Loucy (cell line): ENCODE measurements around the gene BCL11B.

ENCODE experiments used
- H2AFZ ChIP-seq: fragments of 200-600 bp; sonication (generic); 2 replicates; pipeline ENCODE4 v1.6.0; 2016; ENCODE audit warnings: antibody characterized with exemption, mild to moderate bottlenecking, low read length, moderate library complexity
- H3F3A ChIP-seq: fragments of 200-600 bp; 2 replicates; pipeline ENCODE4 v1.6.0; 2016; ENCODE audit warnings: antibody characterized with exemption, low read depth, mild to moderate bottlenecking
- H3K27me3 ChIP-seq: fragments of 200-600 bp; sonication (generic); 2 replicates; pipeline ENCODE4 v1.6.1; 2014; ENCODE audit warnings: low read length, mild to moderate bottlenecking; ENCODE audit not compliant: insufficient read depth, poor library complexity, severe bottlenecking
- H3K36me3 ChIP-seq: fragments of 200-600 bp; sonication (generic); 2 replicates; pipeline ENCODE4 v1.6.1; 2016; ENCODE audit warnings: low read length; ENCODE audit not compliant: insufficient read depth
- H3K4me1 ChIP-seq: fragments of 200-600 bp; sonication (generic); 2 replicates; pipeline ENCODE4 v1.5.1; 2014; ENCODE audit warnings: low read length, mild to moderate bottlenecking; ENCODE audit not compliant: insufficient read depth, poor library complexity, severe bottlenecking
- H3K4me2 ChIP-seq: fragments of 200-600 bp; sonication (generic); 2 replicates; pipeline ENCODE4 v1.6.0; 2014; ENCODE audit warnings: antibody characterized with exemption, low read length, low read depth, mild to moderate bottlenecking; ENCODE audit not compliant: poor library complexity, severe bottlenecking
- H3K4me3 ChIP-seq: fragments of 200-600 bp; sonication (generic); 2 replicates; pipeline ENCODE4 v1.5.1; 2014; ENCODE audit warnings: low read length, mild to moderate bottlenecking, mixed read lengths; ENCODE audit not compliant: poor library complexity, severe bottlenecking
- H3K79me2 ChIP-seq: fragments of 200-600 bp; sonication (generic); 2 replicates; pipeline ENCODE4 v1.6.1; 2014; ENCODE audit warnings: low read length; ENCODE audit not compliant: insufficient read depth
- H3K9ac ChIP-seq: fragments of 200-600 bp; sonication (generic); 2 replicates; pipeline ENCODE4 v1.6.0; 2014; ENCODE audit warnings: mild to moderate bottlenecking, low read depth, low read length, moderate library complexity; ENCODE audit not compliant: poor library complexity, severe bottlenecking
- H3K9me2 ChIP-seq: fragments of 200-600 bp; sonication (generic); replicated peaks from 2 replicates; pipeline ENCODE4 v1.6.1; 2016; ENCODE audit warnings: low read depth, low read length, mixed read lengths
- H3K9me3 ChIP-seq: fragments of 200-600 bp; sonication (generic); 2 replicates; pipeline ENCODE4 v1.6.1; 2014; ENCODE audit warnings: mild to moderate bottlenecking, antibody characterized with exemption, low read length, low read depth; ENCODE audit not compliant: insufficient read depth
- H4K20me1 ChIP-seq: fragments of 200-600 bp; sonication (generic); 2 replicates; pipeline ENCODE4 v1.6.0; 2014; ENCODE audit warnings: antibody characterized with exemption, low read length, mild to moderate bottlenecking; ENCODE audit not compliant: insufficient read depth, poor library complexity, severe bottlenecking
- CTCF ChIP-seq: fragments of 200-600 bp; sonication (generic); conservative IDR thresholded peaks from 2 replicates; pipeline ENCODE4 v1.5.1; 2014; ENCODE audit warnings: mild to moderate bottlenecking, antibody characterized with exemption, low read length
- EZH2phosphoT487 ChIP-seq: fragments of 200-600 bp; IDR thresholded peaks from 2 replicates; pipeline ENCODE4 v1.6.1; 2018; ENCODE audit warnings: antibody characterized with exemption, mild to moderate bottlenecking, moderate library complexity, borderline replicate concordance

BCL11B gene

GRCh38 chr14:99120526-99121318, 151.3 kb downstream of the BCL11B start:
- H3K4me1 ChIP-seq: no peaks in the 10 kb centered on the region
- no peak overlapping the region for H3K9ac ChIP-seq
- no peaks in the 10 kb centered on the region for H3K9me3 ChIP-seq
- H3K4me2 ChIP-seq: no peak overlapping the region
- no peak for TF ChIP-seq CTCF
- no peak for TF ChIP-seq EZH2phosphoT487
- no peaks in the 10 kb centered on the region for H3F3A ChIP-seq
- H3K9me2 ChIP-seq: no peaks in the 10 kb centered on the region
- H4K20me1 ChIP-seq: no peaks in the 10 kb centered on the region
- H2AFZ ChIP-seq: no peak overlapping the region
- H3K36me3 ChIP-seq: no peaks in the 10 kb centered on the region
- no peak overlapping the region for H3K4me3 ChIP-seq
- no peaks in the 10 kb centered on the region for H3K27me3 ChIP-seq
- no peaks in the 10 kb centered on the region for H3K79me2 ChIP-seq

GRCh38 chr14:99119554-99120525, 152.2 kb downstream of the BCL11B start:
- no peaks in the 10 kb centered on the region for H3K4me1 ChIP-seq
- no peaks in the 10 kb centered on the region for H3K36me3 ChIP-seq
- no peak overlapping the region for H3K4me2 ChIP-seq
- H4K20me1 ChIP-seq: no peaks in the 10 kb centered on the region
- no peak for TF ChIP-seq CTCF
- TF ChIP-seq EZH2phosphoT487: no peak
- no peak overlapping the region for H2AFZ ChIP-seq
- H3K27me3 ChIP-seq: no peaks in the 10 kb centered on the region
- no peaks in the 10 kb centered on the region for H3K9me2 ChIP-seq
- no peak overlapping the region for H3K4me3 ChIP-seq
- no peaks in the 10 kb centered on the region for H3K9me3 ChIP-seq
- no peak overlapping the region for H3K9ac ChIP-seq
- H3K79me2 ChIP-seq: no peaks in the 10 kb centered on the region
- no peaks in the 10 kb centered on the region for H3F3A ChIP-seq
